ENCODE data around the gene ATP2C2. TPM values are rescaled to one million over a fixed set of nuclear protein-coding genes. Genes with fewer than 3 reads are reported as not detected.

The ATP2C2 gene
- total RNA-seq, 1 experiment from 2014 or later = not detected

DNA sequence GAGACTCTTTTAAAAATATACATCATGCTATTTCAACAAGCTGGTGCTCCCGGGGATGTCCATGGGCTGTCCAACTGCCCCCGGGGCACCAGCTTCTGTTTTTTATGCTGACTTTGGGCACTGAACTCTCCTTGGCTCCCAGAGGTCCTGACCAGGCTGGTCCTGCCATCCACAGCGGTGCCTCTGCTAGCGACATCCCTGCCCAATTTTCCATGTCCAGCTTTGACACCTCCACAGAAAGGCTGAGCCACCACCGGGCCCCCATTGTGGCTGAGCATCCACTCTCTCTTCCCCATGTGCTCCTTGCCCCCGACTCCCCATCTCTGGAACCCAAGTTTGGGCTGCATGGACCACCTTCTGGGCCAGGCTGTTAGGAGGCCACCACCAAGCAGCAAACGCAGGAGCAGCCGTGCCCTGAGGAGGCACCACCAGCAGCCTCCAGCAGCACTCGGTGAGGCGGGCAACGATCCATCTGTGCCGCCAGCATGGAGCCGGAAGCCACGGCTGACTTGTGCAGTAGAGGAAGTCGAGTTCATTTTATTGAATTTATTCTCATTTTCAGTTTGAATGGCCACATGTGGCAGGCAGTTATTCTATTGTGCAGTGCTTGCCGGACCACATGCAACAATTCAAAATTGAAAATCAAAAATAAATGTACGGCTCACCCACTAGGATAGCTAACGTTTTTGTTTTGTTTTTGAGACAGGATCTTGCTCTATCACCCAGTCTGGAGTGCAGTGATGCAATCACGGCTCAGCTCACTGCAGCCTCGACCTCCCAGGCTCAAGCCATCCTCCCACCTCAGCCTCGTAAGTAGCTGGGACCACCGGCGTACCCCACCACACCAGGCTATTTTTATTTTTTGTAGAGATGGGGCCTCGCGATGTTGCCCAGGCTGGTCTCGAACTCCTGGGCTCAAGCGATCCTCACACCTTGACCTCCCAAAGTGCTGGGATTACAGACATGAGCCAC, 139.0 kb downstream of the ATP2C2 start:
- Histone ChIP-seq H3K9me3 (ENCODE audit: low read depth, low read length, poor library complexity, severe bottlenecking) (no peaks in the 10 kb centered on the region), H3K4me1 (ENCODE audit: insufficient read depth, low read length, poor library complexity, severe bottlenecking) (peaks cover 3% of the 10 kb centered on the region), H3K36me3 (ENCODE audit: insufficient read depth, low read length, poor library complexity, severe bottlenecking) (no peaks in the 10 kb centered on the region), H3K4me3 (ENCODE audit: low read depth, low read length, poor library complexity, severe bottlenecking) (no peak overlapping the region), H3K27ac (ENCODE audit: low read depth, low read length, poor library complexity, severe bottlenecking) (no peak overlapping the region), H3K27me3 (replicated peaks; ENCODE audit: insufficient read depth, low read depth, low read length, poor library complexity) (no peaks in the 10 kb centered on the region)
- intact Hi-C loops (cut with micrococcal nuclease; ENCODE audit: unreplicated experiment) = loop anchor here (5.0 kb wide), 1 partner anchor 550 kb away; no protein-coding TSS in a partner anchor
- TF ChIP-seq, protein P1, sequence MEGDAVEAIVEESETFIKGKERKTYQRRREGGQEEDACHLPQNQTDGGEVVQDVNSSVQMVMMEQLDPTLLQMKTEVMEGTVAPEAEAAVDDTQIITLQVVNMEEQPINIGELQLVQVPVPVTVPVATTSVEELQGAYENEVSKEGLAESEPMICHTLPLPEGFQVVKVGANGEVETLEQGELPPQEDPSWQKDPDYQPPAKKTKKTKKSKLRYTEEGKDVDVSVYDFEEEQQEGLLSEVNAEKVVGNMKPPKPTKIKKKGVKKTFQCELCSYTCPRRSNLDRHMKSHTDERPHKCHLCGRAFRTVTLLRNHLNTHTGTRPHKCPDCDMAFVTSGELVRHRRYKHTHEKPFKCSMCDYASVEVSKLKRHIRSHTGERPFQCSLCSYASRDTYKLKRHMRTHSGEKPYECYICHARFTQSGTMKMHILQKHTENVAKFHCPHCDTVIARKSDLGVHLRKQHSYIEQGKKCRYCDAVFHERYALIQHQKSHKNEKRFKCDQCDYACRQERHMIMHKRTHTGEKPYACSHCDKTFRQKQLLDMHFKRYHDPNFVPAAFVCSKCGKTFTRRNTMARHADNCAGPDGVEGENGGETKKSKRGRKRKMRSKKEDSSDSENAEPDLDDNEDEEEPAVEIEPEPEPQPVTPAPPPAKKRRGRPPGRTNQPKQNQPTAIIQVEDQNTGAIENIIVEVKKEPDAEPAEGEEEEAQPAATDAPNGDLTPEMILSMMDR (conservative IDR thresholded peaks at IDR 0.05; ENCODE audit: low read depth, low read length) = no peak
- no peak for TF ChIP-seq EZH2 (IDR thresholded peaks at IDR 0.05; ENCODE audit: borderline replicate concordance, low read depth, low read length, poor library complexity, severe bottlenecking)
- no TSS peak for BruUV-seq (replicated peaks)
- CTCF ChIA-PET = interaction anchor here (1.6 to 1.8 kb wide), 2 partner anchors 219 to 550 kb away, joined by 5 to 7 read pairs; no protein-coding TSS in a partner anchor
- POLR2A ChIA-PET (ENCODE audit: low non-redundant PET) = no interaction called here
- no peak for DNase-seq (ENCODE audit: low spot score)

DNA sequence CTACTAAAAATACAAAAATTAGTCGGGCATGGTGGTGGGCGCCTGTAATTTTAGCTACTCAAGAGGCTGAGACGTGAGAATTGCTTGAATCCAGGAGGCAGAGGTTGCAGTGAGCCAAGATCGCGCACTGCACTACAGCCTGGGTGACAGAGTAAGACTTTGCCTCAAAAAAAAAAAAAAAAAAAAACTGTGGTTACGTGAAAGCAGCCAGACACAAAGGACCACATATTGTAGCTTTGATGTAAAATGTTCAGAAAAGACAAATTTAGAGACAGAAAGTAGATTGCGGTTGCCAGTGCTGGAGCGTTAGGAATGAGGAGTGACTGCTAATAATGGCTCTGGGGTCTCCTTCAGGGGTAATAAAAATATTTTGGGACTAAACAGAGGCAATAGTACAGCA, 140.2 kb downstream of the ATP2C2 start:
- Histone ChIP-seq H3K4me1 (ENCODE audit: insufficient read depth, low read length, poor library complexity, severe bottlenecking) (peaks cover 3% of the 10 kb centered on the region), H3K27me3 (replicated peaks; ENCODE audit: insufficient read depth, low read depth, low read length, poor library complexity) (no peaks in the 10 kb centered on the region), H3K9me3 (ENCODE audit: low read depth, low read length, poor library complexity, severe bottlenecking) (no peaks in the 10 kb centered on the region), H3K27ac (ENCODE audit: low read depth, low read length, poor library complexity, severe bottlenecking) (no peak overlapping the region), H3K4me3 (ENCODE audit: low read depth, low read length, poor library complexity, severe bottlenecking) (no peak overlapping the region), H3K36me3 (ENCODE audit: insufficient read depth, low read length, poor library complexity, severe bottlenecking) (no peaks in the 10 kb centered on the region)
- intact Hi-C loops (cut with micrococcal nuclease; ENCODE audit: unreplicated experiment) = loop anchor here (5.0 kb wide), 1 partner anchor 551 kb away; no protein-coding TSS in a partner anchor
- TF ChIP-seq EZH2 (IDR thresholded peaks at IDR 0.05; ENCODE audit: borderline replicate concordance, low read depth, low read length, poor library complexity, severe bottlenecking) = no peak
- TF ChIP-seq, protein P1 (conservative IDR thresholded peaks at IDR 0.05; ENCODE audit: low read depth, low read length) = no peak
- DNase-seq (ENCODE audit: low spot score) = no peak
- ChIA-PET POLR2A (ENCODE audit: low non-redundant PET) (no interaction called here), CTCF (no interaction called here)
- no TSS peak for BruUV-seq (replicated peaks)

DNA sequence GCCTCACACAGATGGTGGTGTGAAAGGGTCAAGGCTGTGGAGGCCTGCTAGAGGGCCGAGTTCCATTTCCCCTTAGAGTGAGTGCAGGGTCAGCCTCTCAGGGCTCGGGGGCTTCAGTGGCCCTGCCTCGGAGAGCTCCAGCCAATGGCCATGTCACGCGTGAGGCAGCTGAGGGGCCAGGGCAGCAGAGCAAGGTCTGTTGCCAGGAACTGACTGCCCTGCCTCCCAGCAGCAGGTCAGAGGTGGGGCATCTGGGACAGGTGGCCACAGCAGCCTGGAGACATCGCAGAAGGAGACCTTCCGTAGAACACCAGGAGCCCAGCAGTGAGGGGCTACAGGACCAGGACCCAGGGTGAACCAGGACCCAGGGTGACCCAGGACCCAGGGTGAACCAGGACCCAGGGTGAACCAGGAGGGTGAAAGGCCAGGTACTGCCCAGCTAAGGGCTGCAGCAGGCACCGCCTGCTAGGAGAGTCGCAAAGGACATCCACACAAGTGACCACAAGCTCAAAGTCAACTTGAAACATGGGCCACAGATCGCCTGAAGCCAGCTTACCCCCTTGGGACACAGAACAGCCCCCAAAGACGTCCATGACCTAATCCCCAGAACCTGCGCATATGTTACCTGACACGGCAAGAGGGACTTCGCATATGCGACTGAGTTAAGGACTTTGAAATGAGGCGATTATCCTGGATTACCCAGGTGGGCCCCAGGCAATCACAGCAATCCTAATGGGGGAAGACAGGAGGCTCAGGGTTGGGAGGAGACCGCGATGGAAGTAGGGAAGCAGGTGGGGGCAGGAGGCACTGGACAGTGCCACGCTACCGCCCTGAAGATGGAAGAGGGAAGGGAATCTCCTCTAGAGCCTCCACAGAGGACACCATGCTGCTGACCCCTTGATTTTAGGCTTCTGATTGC, 141.0 kb downstream of the ATP2C2 start:
- CTCF ChIA-PET = no interaction called here
- BruUV-seq (replicated peaks) = no TSS peak

More for the DNA sequence above, 141.0 kb downstream of the ATP2C2 start:
- POLR2A ChIA-PET (ENCODE audit: low non-redundant PET) = no interaction called here
- no peaks in the 10 kb centered on the region for H3K27me3 ChIP-seq (replicated peaks; ENCODE audit: insufficient read depth, low read depth, low read length, poor library complexity)
- no peaks in the 10 kb centered on the region for H3K9me3 ChIP-seq (ENCODE audit: low read depth, low read length, poor library complexity, severe bottlenecking)
- TF ChIP-seq, protein P1 (conservative IDR thresholded peaks at IDR 0.05; ENCODE audit: low read depth, low read length) = no peak
- TF ChIP-seq EZH2 (IDR thresholded peaks at IDR 0.05; ENCODE audit: borderline replicate concordance, low read depth, low read length, poor library complexity, severe bottlenecking) = no peak
- H3K27ac ChIP-seq (ENCODE audit: low read depth, low read length, poor library complexity, severe bottlenecking) = no peak overlapping the region
- H3K36me3 ChIP-seq (ENCODE audit: insufficient read depth, low read length, poor library complexity, severe bottlenecking) = no peaks in the 10 kb centered on the region
- DNase-seq (ENCODE audit: low spot score) = no peak
- no peak overlapping the region for H3K4me3 ChIP-seq (ENCODE audit: low read depth, low read length, poor library complexity, severe bottlenecking)
- intact Hi-C loops (cut with micrococcal nuclease; ENCODE audit: unreplicated experiment) = loop anchor here (5.0 kb wide), 1 partner anchor 552 kb away; no protein-coding TSS in a partner anchor
- H3K4me1 ChIP-seq (ENCODE audit: insufficient read depth, low read length, poor library complexity, severe bottlenecking) = no peaks in the 10 kb centered on the region
